Measurements from ENCODE around the gene MYO5B.

- TF ChIP-seq CTCF (IDR thresholded peaks at IDR 0.05) (no peak), EP300 (IDR thresholded peaks at IDR 0.05) (no peak), POLR2A (IDR thresholded peaks at IDR 0.05) (no peak)
These were observed 355.9 kb downstream of the MYO5B start for GRCh38 chr18:49839012-49839411.
